GM19351 (cell line): ENCODE results near the gene PALB2.
"Not testable (repeated sequence)": the region's sequence is repeated elsewhere in the genome, so short reads cannot be mapped to it uniquely, and the experiment has no call there.

Experiments used
- ATAC-seq: cut with Tn5 transposase; IDR thresholded peaks from one replicate; pipeline ENCODE4 v1.9.1; 2021; ENCODE audit warnings: mild to moderate bottlenecking, moderate library complexity; ENCODE audit not compliant: unreplicated experiment

Gene PALB2

GRCh38 chr16:23650674-23651416, 9.7 kb upstream of the PALB2 start:
- ATAC-seq: no peak

DNA sequence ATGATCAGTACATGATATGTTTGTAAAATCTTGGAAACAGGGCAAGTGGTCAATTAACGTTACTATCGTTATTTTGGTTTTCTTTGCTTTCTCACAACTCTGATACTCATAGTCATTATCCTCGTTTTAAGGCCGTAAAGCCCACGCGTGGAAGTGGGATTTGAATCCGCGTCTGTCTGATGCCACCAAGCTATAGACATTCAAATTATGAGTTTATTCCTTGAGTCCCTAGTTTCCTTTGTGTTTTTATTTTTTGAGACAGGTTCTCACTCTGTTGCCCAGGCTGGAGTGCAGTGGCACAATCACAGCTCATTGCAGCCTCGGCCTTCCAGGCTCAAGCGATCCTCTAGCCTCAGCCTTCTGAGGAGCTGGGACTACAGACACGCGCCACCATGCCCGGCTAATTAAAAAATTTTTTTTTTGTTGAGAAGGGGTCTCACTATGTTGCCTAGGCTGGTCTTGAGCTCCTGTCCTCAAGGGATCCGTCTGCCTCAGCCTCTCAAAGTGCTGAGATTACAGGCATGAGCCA, 1.2 kb upstream of the PALB2 start:
- no peak for ATAC-seq

DNA sequence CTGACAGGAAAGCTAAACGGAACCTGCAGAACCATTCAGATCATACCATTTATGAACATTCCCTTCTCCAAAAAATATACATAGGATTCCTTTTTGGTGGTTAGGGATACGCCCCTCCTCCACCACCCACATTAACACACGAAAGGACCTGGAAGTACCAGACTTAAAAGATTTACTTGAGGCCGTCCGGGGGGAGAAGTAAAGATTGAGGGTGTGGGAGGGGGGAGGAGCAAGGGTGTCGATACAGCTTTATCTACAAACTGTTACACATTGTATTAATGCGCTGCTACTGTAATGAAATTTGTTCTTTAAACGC, 537 bp downstream of the PALB2 start:
- peak; percentile 9 for ATAC-seq

DNA sequence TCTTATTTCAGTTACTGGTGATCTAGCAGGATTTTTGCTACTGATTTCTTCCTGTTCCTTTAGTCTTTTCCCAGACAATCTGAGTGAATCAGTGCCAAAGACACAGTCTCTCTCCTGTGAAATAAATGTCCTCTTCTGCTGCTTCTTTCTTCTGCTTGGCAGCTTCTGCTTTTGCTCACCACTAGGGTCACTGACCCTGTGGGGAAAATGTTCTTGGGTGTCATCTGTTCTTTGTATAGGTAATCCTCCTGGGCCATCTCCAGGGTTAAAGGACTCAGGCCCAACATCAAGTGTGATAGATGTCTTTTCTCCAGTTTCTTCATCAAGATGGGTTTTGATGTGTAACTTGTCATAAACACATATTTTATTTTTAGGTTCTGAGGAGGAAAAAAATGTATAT, 5.2 kb downstream of the PALB2 start:
- no peak for ATAC-seq

DNA sequence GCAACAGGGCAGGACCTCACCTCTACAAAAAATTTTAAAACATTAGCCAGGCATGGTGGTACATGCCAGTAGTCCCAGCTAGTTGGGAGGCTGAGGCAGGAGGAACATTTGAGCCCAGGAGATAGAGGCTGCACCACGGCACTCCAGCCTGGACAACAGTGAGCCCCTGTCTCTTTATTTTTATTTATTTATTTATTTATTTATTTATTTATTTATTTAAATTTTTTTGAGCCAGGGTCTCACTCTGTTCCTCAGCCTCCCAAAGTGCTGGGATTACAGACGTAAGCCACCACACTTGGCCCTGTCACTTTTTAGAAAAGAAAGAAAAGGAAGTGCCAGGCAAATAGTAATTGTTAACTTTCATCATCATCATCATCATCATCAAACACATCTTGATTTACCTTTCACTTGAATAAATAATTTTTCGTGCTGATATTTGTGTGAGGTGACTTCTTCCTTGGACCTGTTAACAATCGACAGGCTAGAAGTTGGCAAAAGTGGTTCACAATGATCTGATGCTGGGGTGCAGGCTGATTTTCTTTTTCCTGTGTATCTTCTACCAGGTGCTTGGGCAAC, 6.6 kb downstream of the PALB2 start:
- no peak for ATAC-seq

DNA sequence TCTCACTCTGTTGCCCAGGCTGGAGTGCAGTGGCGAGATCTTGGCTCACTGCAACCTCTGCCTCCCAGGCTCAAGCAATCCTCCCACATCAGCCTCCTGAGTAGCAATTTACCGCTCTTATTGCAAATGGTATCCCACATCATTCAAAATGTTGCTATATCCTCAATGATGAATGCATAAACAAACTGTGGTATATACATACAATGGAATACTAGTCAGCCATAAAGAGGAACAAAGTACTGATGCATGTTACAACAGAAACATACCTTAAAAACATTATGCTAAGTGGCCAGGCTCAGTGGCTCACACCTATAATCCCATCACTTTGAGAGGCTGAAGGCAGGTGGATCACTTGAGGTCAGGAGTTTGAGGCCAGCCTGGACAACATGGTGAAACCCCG, 9.2 kb downstream of the PALB2 start:
- ATAC-seq: not testable (repeated sequence)

GRCh38 chr16:23629516-23629915, 11.6 kb downstream of the PALB2 start:
- ATAC-seq: no peak

DNA sequence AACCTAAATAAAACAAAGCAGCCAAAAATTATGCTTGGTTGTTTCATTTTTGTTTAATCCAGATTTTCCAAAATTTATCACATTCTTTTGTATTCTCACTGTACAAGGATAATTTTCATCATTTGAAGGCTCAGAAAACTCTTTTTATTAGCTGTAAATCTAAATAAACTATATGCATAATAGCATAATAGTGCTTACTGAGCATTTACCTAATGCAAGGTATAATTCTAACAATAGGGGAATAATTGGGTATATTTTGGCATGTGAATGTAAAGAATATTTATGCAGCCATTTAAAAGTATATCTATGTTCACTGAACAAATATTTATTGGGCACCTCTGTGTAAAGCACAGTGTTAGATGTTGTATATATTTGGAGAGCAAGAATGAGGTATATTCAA, 17.0 kb downstream of the PALB2 start:
- ATAC-seq: no peak

DNA sequence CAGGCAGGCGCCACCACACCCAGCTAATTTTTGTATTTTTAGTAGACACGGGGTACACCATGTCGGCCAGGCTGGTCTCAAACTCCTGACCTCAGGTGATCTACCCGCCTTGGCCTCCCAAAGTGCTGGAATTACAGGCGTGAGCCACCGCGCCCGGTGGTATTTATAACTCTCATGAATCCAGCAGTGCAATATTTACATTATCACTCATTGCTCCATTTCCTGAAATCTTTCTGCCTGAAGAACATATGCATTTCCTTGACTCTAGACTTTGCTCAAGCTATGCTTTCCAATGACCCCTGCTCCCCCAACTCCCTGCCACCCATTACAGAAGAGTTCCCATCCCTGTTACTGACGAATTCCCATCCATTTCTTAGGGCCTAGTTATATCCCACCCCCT, 25.3 kb downstream of the PALB2 start:
- ATAC-seq: no peak

- ATAC-seq: no peak
These were observed 29.2 kb downstream of the PALB2 start for GRCh38 chr16:23611936-23612335.

- ATAC-seq: not testable (repeated sequence)
These were observed 30.2 kb downstream of the PALB2 start for GRCh38 chr16:23610905-23611304.

- no peak for ATAC-seq
These were observed 31.2 kb downstream of the PALB2 start for GRCh38 chr16:23609929-23610328.

DNA sequence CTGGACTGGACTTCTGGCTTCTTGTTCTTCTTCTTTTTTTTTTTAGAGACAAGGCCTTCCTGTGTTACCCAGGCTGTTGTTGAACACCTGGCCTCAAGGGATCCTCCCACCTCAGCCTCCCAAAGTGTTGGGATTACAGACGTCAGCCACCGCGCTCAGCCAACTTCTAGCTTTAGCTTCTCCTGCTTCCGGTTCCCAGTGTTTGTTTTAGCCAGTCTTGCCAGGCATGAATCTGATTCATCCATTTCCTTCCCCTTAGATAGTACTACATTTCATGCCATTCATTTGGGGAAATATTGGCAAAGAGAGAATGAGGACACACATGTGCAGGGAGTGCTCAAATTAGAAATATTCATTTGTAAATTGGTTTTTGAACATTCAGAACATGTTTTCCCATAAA, 32.9 kb downstream of the PALB2 start:
- ATAC-seq: no peak

GRCh38 chr16:23607726-23608125, 33.4 kb downstream of the PALB2 start:
- ATAC-seq: no peak

GRCh38 chr16:23597003-23597756, 43.9 kb downstream of the PALB2 start:
- ATAC-seq: peak; percentile 46

DNA sequence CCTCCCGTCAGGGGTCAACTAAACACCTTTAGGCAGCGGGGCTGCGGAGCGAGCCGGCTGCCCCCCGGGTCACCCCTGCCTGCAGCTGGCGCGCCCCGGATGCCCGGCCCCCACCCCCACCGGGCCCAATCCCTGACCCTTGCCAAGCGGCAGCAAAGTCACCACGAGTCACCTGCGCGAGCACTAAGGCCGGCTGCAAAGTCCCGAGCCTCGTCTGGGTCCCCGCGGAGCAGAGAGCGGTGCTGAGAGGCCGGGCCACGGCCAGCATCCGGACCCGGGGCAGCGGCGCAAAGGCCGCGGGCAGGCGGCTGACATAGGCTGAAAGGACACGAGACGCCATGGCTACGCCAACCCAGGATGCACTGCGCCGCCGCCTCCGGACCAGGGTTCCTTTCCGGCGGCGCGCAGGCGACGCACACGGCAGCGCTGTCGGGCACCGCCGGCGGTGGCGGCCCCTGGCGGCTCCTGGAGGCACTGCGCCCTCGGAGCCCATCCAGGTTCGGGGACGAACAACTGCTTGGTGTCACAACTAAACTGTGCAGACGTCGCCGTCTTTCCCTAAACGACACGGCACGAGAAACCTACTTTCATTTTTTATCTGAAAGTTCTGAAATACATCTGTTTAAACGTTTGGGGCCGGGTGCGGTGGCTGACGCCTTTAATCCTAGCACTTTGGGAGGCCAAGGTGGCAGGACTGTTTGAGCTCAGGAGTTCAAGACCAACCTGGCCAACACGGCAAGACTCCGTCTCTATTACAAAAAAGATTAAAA, 45.0 kb downstream of the PALB2 start, which contains the start of gene NDUFAB1:
Gene NDUFAB1, minus strand, starts transcription at position 366 of the 770 bp plus-strand sequence. Its CDS starts 26 bp downstream, at position 340.
- ATAC-seq: peak; percentile 94

DNA sequence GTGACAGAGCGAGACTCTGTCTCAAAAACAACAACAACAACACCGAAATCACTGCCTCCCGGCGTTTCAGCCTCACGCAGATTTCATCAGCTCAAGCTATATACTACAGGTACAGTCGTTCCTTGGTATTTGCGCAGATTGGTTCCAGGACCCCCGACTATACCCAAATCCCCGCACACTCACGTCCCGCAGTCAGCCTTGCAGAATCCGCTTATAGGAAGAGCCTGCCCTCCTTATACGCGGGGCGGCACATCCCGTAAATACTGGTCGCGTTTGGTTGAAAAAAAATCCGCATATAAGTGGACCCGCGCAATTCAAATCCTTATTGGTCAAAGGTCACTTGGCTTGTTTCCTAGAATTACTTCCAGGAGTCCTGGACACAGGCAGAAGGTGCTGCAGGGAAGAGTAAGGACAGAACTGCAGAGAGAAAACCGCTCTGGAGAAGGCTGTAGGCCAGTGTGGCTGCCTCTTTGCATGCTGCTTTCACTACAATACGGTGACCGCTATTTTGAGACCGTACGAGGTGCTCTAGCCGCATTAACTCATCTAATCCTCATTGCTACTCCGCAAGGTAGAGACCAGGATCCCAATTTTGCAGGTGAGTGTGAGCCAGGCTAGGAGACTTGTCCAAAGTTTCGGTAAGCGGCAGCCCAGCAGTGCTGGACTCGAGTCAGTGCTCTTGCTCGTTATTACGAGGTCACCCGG, 45.7 kb downstream of the PALB2 start:
- ATAC-seq: no peak

GRCh38 chr16:23594186-23594585, 46.9 kb downstream of the PALB2 start:
- ATAC-seq: no peak

GRCh38 chr16:23590181-23590580, 50.9 kb downstream of the PALB2 start:
- no peak for ATAC-seq

GRCh38 chr16:23587726-23588125, 53.4 kb downstream of the PALB2 start:
- no peak for ATAC-seq
